Body of pancreas (tissue), 4 donors: ENCODE results near the gene ZC3H13. TPM values are rescaled to one million over a fixed set of nuclear protein-coding genes. Genes with fewer than 3 reads are reported as not detected.
A peak's percentile ranks its signal among the peaks of the same experiment; 100 is the strongest.

Experiments used
- ATAC-seq: fragments of 150-250 bp; one replicate; pipeline ENCODE4 v1.9.1; 2016
- DNase-seq, 4 donors: peaks; one replicate each; pipeline ENCODE4 v3.0.0-alpha.2; 2019
- H3K27ac ChIP-seq, 4 donors: fragments of 200-600 bp; sonication (generic); 1 replicate in 3 of 4; 2 replicates in 1 of 4; pipeline versions ENCODE4 v1.5.1 to v1.6.1; 2016 to 2019; ENCODE audit warnings: mild to moderate bottlenecking in 1 of 4, mixed read lengths in 1 of 4, moderate library complexity in 1 of 4
- H3K27me3 ChIP-seq, 2 donors: fragments of 200-600 bp; sonication (generic); one replicate each; pipeline ENCODE4 v1.6.0; 2016; ENCODE audit warnings: mild to moderate bottlenecking in 1 of 2
- H3K36me3 ChIP-seq, 2 donors: fragments of 200-600 bp; sonication (generic); replicated peaks in 1 of 2; 2 replicates each; pipeline ENCODE4 v1.5.1; 2016; ENCODE audit warnings: low read depth in 2 of 2; ENCODE audit not compliant: insufficient read depth in 1 of 2
- H3K4me1 ChIP-seq: fragments of 200-600 bp; sonication (generic); one replicate; pipeline ENCODE4 v1.6.0; 2016
- H3K4me3 ChIP-seq, 2 donors: fragments of 200-600 bp; sonication (generic); 1 replicate in 1 of 2; 2 replicates in 1 of 2; pipeline ENCODE4 v1.5.1; 2016 to 2019
- H3K9me3 ChIP-seq, 3 donors: fragments of 200-600 bp; sonication (generic); 1 replicate in 2 of 3; 2 replicates in 1 of 3; pipeline ENCODE4 v1.5.1; 2016
- POLR2A ChIP-seq, 3 donors: fragments of 450-650 bp; IDR thresholded peaks; one replicate each; pipeline ENCODE4 v1.6.1; 2016; ENCODE audit warnings: antibody characterized with exemption in 3 of 3, mild to moderate bottlenecking in 2 of 3
- WGBS, 2 donors: methylation state at CpG; one replicate each; pipeline ENCODE4 v1.1.5; 2017; 5-methylcytosine and 5-hydroxymethylcytosine counted together
- intact Hi-C: fragments of 100-400 bp; cut with DNase I; formaldehyde crosslinking; loops from one replicate; pipeline ENCODE4 v1.15.1; 2023
- total RNA-seq, 2 donors: library from RNA; depleted of rRNA; stranded (reverse); fragments of >200 nt; gene quantifications; one replicate each; pipeline ENCODE4 v1.1.0, GENCODE V29; 2016
- TF ChIP-seq, protein P1 (sequence below), 7 experiments: fragments of 450-650 bp in 4 of 7; fragments of 200-600 bp in 3 of 7; sonication (generic) in 3 of 7; IDR thresholded peaks; one replicate each; pipeline ENCODE4 v1.5.1; 2016 to 2019; ENCODE audit warnings: antibody characterized with exemption in 7 of 7

The ZC3H13 gene
- total RNA-seq, 2 donors from 2014 or later: 12.7 to 31.0 TPM

DNA sequence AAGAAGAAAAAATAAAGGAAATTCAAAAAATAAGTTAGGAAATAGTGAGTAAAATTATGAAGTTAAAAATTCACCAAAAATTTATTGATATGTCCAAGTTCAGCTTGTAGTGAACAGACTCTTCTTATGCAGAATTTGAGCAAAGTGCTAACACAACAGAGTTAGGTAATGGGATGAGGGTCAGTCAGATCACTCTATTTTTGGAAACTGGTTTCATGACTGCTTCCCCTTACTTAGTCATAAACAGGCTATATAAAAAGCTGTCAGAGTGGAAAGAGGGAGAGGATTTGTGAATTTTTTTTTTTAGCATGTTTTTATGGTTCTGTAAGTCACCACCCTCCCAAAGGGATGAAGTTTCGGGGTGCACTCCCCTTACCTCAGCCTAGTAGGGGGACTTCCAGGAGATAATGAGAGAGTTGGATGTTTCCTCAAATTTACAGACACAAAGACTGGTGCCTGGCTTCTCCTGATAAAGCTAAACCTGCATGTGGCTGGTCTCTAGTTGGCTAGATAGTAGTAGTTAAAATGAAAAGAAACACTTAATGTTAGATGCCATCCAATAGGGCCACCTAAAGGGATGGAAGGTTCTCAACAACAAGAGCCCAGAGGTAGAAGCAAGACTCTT is 47.8 kb upstream of the ZC3H13 start:
- Histone ChIP-seq H3K27ac (no peak overlapping the region), H3K27me3 (no peaks in the 10 kb centered on the region), H3K9me3 (no peaks in the 10 kb centered on the region), H3K36me3 (no peaks in the 10 kb centered on the region), H3K4me3 (no peak overlapping the region), H3K4me1 (peaks cover 14% of the 10 kb centered on the region)
- no peak for DNase-seq
- ATAC-seq: no peak
- WGBS, 2 donors: 67 to 87% methylated on average over 1 of the region's 1 CpG
- intact Hi-C loops: no loop called here
- no peak for TF ChIP-seq POLR2A (IDR thresholded peaks at IDR 0.05)
- TF ChIP-seq, protein P1, sequence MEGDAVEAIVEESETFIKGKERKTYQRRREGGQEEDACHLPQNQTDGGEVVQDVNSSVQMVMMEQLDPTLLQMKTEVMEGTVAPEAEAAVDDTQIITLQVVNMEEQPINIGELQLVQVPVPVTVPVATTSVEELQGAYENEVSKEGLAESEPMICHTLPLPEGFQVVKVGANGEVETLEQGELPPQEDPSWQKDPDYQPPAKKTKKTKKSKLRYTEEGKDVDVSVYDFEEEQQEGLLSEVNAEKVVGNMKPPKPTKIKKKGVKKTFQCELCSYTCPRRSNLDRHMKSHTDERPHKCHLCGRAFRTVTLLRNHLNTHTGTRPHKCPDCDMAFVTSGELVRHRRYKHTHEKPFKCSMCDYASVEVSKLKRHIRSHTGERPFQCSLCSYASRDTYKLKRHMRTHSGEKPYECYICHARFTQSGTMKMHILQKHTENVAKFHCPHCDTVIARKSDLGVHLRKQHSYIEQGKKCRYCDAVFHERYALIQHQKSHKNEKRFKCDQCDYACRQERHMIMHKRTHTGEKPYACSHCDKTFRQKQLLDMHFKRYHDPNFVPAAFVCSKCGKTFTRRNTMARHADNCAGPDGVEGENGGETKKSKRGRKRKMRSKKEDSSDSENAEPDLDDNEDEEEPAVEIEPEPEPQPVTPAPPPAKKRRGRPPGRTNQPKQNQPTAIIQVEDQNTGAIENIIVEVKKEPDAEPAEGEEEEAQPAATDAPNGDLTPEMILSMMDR (IDR thresholded peaks at IDR 0.05): no peak

DNA sequence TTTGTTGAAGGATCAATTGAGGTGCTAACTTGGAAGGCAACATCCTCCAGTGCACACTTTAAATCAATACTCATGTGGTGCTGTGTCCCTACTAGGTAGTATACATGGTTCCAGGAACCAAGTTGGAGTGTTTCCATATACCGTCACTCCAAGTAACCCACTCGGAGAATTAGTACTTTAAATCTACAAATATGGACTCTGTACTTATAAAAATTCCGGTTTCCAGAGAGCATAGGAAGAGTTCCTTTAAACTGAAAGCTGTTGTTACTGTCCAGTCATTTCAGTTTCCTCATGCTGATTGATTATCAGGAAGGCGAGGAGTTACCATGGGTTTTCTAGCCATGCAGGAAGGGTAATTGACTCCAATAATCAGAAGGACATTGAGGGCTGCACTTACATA is 45.1 kb upstream of the ZC3H13 start:
- WGBS, 2 donors: 73 to 82% methylated on average over 4 of the region's 4 CpGs
- no peaks in the 10 kb centered on the region for H3K36me3 ChIP-seq
- ATAC-seq: no peak
- peaks cover 8% of the 10 kb centered on the region for H3K4me1 ChIP-seq
- H3K27me3 ChIP-seq: no peaks in the 10 kb centered on the region
- TF ChIP-seq, protein P1 (IDR thresholded peaks at IDR 0.05): no peak
- TF ChIP-seq POLR2A (IDR thresholded peaks at IDR 0.05): no peak
- no peak overlapping the region for H3K27ac ChIP-seq
- H3K4me3 ChIP-seq: no peak overlapping the region
- no peak for DNase-seq
- intact Hi-C loops: no loop called here
- no peaks in the 10 kb centered on the region for H3K9me3 ChIP-seq

DNA sequence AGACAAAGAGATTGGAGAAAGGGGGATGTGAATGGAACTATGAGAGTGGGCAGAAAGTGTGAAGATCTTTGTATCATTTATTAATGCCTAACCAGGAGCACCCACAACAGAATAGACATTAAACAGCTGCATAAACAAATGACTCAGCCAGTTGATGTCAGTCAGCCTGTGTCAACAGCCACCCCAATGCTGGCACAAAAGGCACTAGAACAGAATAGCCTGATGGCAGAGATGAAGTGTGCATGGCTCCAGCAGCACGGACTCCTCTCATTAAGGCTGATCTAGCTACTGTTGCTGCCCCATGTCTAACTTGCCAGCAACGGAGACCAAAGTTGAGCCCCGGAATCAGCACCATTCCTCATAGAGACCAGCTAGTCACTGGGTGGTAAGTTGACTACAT is 44.5 kb upstream of the ZC3H13 start:
- intact Hi-C loops: no loop called here
- peak in 3 of 4 donors; percentile 25 to 54 (median 44) for DNase-seq
- Histone ChIP-seq H3K4me1 (peaks cover 8% of the 10 kb centered on the region), H3K27me3 (no peaks in the 10 kb centered on the region), H3K9me3 (no peaks in the 10 kb centered on the region), H3K4me3 (no peak overlapping the region), H3K27ac (peak overlapping the region in 1 of 4 donors; percentile 11), H3K36me3 (no peaks in the 10 kb centered on the region)
- peak; percentile 42 for ATAC-seq
- no peak for TF ChIP-seq POLR2A (IDR thresholded peaks at IDR 0.05)
- TF ChIP-seq, protein P1 (IDR thresholded peaks at IDR 0.05): no peak
- WGBS, 2 donors: 60 to 68% methylated on average over 3 of the region's 3 CpGs

DNA sequence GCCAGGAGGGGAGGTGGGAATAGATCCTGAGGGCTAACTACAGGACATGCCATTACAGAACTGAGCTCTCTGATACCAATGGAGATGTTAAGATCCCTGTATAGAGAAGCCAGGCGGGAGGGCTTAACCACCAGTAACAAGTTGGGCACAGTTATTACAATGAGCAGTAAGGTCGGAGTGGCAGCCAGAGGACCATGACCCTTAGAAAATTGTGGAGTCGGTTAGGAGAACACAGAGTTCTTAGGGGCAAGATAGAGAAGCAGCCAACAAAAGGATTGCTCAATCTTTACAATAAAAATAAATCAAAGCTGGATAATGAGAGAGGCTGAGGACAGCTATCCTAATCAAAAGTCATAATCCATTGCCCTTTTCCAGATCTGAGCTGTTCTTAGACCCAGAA is 41.9 kb upstream of the ZC3H13 start:
- WGBS, 2 donors: 81 to 90% methylated on average over 3 of the region's 3 CpGs
- TF ChIP-seq POLR2A (IDR thresholded peaks at IDR 0.05): no peak
- TF ChIP-seq, protein P1 (IDR thresholded peaks at IDR 0.05): no peak

More for the DNA sequence above, 41.9 kb upstream of the ZC3H13 start:
- Histone ChIP-seq H3K36me3 (no peaks in the 10 kb centered on the region), H3K27ac (no peak overlapping the region), H3K4me3 (no peak overlapping the region), H3K9me3 (no peaks in the 10 kb centered on the region), H3K4me1 (peaks cover 8% of the 10 kb centered on the region), H3K27me3 (no peaks in the 10 kb centered on the region)
- ATAC-seq: no peak
- intact Hi-C loops: no loop called here
- no peak for DNase-seq
